Omental fat pad (tissue), 4 donors: ENCODE results near the gene NBAS. TPM values are rescaled to one million over a fixed set of nuclear protein-coding genes. Genes with fewer than 3 reads are reported as not detected.

Source experiments
- ATAC-seq: fragments of 150-250 bp; one replicate; pipeline ENCODE4 v1.9.1; 2016; ENCODE audit warnings: mild to moderate bottlenecking, moderate library complexity; ENCODE audit not compliant: low FRiP score
- DNase-seq: peaks from one replicate; pipeline ENCODE4 v3.0.0-alpha.2; 2019; ENCODE audit warnings: low spot score
- total RNA-seq, 4 donors: library from RNA; depleted of rRNA; stranded (reverse); fragments of >200 nt; gene quantifications; one replicate each; pipeline ENCODE4 v1.1.0, GENCODE V29; 2016
- TF ChIP-seq, protein P1 (sequence below), 3 donors: fragments of 450-650 bp; IDR thresholded peaks; one replicate each; pipeline ENCODE4 v1.5.1; 2016 to 2017; ENCODE audit warnings: antibody characterized with exemption in 3 of 3, mild to moderate bottlenecking in 3 of 3, moderate library complexity in 2 of 3

Gene NBAS
- total RNA-seq, 4 donors from 2014 or later = 29.4 to 57.7 (median 38.2) TPM

DNA sequence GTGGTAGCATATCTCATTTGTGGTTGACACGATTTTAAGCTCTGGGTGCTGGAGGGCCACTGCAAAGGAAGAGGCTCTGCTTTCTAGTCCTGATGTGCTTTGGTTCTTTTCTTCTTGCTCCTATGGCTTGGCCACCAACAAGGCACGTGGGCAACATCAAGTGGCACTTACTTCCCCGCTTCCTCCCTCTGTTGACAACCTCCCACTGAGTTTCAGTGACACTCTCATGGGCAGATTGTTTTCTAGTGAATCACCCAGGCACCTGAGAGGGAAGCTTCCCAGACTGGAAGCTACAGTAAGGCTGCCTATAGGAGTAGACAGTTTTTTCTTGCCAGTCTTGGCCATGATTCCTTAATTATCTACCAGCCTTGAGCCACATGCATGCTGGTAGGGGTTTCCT, 89.0 kb downstream of the NBAS start:
- TF ChIP-seq, protein P1, sequence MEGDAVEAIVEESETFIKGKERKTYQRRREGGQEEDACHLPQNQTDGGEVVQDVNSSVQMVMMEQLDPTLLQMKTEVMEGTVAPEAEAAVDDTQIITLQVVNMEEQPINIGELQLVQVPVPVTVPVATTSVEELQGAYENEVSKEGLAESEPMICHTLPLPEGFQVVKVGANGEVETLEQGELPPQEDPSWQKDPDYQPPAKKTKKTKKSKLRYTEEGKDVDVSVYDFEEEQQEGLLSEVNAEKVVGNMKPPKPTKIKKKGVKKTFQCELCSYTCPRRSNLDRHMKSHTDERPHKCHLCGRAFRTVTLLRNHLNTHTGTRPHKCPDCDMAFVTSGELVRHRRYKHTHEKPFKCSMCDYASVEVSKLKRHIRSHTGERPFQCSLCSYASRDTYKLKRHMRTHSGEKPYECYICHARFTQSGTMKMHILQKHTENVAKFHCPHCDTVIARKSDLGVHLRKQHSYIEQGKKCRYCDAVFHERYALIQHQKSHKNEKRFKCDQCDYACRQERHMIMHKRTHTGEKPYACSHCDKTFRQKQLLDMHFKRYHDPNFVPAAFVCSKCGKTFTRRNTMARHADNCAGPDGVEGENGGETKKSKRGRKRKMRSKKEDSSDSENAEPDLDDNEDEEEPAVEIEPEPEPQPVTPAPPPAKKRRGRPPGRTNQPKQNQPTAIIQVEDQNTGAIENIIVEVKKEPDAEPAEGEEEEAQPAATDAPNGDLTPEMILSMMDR (IDR thresholded peaks at IDR 0.05) = no peak
- no peak for DNase-seq
- no peak for ATAC-seq

DNA sequence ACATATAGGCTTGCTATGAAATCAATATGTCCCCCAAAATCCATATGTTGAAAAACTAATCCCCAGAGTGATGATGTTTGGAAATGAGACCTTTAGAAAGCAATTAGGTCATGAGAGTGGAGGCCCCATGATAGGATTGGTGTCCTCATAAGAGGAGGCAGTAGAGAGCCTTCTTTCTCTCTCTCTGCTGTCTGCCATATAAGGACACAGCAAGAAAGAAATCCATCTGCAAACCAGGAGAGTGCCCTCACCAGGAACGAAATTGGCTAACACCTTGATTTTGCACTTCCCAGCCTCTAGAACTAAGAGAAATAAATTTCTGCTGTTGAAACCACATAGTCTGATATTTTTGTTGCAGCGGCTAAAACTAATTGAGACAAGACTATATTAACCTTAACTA, 89.5 kb downstream of the NBAS start:
- no peak for ATAC-seq
- DNase-seq = no peak
- TF ChIP-seq, protein P1 (IDR thresholded peaks at IDR 0.05) = no peak

DNA sequence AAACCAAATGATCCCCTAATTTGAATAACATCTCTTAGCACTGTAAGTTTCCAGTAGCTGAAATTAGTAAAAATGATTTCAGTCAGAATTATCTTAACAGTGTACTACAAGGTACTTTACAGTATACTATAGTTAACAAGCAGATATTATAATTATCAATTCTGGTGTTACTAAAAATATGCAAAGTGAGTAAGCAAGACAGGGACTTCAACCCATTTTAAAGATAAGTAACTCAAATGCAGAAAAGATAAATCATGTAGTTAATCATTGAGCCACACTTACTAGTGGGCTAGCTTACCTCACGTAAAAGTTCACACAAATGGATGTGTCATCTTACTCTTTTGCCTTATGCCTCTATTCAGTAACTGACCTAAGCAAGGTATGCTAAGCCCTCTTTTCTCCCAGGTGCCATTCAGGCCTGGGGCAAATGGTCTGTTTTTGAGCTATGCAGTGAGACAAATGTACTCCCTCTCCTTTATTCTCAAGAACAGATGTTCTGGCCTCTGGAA, 101.0 kb downstream of the NBAS start:
- DNase-seq = no peak
- no peak for ATAC-seq
- TF ChIP-seq, protein P1 (IDR thresholded peaks at IDR 0.05) = no peak

DNA sequence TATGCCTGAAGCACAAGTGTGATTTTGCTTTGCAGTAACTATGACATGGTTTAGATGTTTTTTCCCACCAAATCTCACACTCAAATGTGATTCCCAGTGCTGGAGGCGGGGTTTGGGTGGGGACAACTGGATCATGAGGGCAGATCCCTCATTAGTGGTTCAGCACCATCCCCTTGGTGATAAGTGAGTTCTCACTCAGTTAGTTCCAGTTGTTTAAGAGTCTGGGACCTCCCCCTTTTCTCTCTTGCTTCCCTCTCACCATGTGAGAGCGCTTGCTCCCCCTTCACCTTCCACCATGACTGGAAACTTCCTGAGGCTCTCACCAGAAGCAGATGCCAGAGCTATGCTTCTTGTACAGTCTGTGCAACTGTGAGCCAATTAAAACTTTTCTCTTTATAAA, 102.9 kb downstream of the NBAS start:
- DNase-seq (no peak), ATAC-seq (no peak)
- TF ChIP-seq, protein P1 (IDR thresholded peaks at IDR 0.05) = no peak

DNA sequence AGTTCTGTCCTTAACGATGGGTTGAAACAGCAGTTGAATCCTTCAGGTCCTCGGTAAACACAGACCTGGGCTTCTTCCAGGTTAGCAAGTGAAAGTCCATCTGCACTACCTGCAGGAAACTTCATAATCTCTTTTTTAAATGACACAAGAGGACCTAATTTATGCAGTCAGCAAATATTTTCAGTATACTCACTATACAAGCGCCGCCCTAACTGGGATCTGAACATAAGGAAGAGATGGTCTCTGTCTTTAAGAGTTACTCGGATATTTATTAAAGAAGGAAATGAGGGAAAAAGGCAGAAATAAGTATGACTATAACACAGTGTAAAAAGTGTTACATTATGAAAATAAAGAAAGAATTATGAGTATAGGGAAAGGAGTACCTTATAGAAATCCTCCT, 103.3 kb downstream of the NBAS start:
- no peak for DNase-seq
- ATAC-seq = no peak
- TF ChIP-seq, protein P1 (IDR thresholded peaks at IDR 0.05) = no peak

DNA sequence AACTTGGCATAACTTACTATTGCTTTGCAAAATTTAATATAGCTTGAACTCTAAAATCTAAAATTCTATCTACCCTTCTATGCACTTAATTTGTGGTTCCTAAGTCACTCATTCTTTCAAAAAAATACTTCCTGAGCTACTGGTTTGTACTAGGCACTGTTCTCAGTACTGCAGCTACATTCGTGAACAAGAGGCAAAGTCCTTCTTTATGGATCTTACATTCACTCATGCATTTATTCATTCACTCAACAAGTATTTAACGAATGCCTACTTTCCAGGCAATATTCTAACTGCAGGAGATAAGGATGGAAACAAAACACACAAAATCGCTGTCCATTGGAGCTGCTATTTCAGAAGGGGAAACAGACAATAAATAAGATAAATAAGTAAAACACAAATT, 104.8 kb downstream of the NBAS start:
- DNase-seq = no peak
- TF ChIP-seq, protein P1 (IDR thresholded peaks at IDR 0.05) = no peak
- no peak for ATAC-seq

DNA sequence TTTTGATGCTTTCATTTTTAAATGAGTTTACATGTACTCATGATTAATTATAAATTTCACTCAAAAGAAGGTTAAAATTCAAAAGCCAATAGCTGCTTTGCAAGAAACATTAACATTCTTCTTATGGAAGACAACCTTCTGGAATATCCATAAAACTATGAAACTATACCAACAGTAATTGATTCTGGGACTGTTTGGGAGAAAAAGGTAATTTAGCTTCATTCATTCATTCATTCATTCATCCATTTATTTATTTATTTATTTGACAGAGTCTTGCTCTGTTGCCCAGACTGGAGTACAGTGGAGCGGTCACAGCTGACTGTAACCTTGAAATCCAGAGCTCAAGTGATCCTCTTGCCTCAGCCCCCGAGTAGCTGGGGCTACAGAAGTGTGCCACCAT, 110.3 kb downstream of the NBAS start:
- ATAC-seq = no peak
- TF ChIP-seq, protein P1 (IDR thresholded peaks at IDR 0.05) = no peak
- no peak for DNase-seq
